Measurements from ENCODE around the gene LLGL1. TPM values are rescaled to one million over a fixed set of nuclear protein-coding genes. Genes with fewer than 3 reads are reported as not detected.

LLGL1 gene
- polyA plus RNA-seq, 3 donors = 0.52 to 10.8 (median 0.76) TPM

DNA sequence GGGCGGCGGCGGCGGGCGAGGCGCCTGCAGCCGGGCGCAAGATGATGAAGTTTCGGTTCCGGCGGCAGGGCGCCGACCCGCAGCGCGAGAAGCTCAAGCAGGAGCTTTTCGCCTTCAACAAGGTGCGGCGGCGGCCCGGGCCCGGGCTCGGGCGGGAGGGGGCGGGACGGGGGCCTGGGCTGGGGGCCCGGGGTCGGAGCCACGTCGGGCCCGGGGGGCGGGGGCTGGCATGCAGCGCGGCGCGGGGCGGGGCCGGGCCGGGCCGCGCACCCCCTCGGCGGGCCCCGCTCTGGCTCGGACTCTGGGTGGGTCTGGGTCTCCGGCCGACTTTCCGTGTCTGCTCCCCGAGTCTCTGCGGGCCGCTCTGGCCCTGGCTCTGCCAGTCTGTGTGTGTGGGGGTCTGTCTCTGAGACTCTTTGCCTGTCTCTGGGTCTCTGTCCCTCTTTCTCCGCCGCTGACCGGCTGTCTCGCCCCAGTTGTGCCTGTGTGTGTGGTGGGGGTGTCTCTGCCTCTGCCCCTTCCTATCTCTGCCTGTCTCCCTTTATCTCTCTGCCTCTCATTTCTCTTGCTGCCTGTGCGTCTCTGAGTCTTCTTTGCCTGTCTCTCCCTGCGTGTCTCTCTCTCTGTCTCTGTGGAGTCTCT lies 328 bp downstream of the LLGL1 start:
- intact Hi-C loops (cut with micrococcal nuclease) = no loop called here
- H3K79me2 ChIP-seq (ENCODE audit: insufficient read depth, low read length) = no peaks in the 10 kb centered on the region
- Mint-ChIP-seq H3K27me3 (ENCODE audit: low read depth in 3 of 3) (peaks cover 3 to 9% (median 5%) of the 10 kb centered on the region in 3 donors), H3K4me3 (peak overlapping the region; percentile 91 to 99), H3K36me3 (no peaks in the 10 kb centered on the region), H3K9me3 (peaks cover 0 to 2% (median 0%) of the 10 kb centered on the region in 7 donors), H3K4me1 (peaks cover 23% of the 10 kb centered on the region), H3K27ac (peak overlapping the region; percentile 6 to 93 (median 69))
- H3K9me3 ChIP-seq (replicated peaks in 1 of 2; ENCODE audit: control insufficient read depth in 1 of 2, insufficient read depth in 1 of 2, low read length in 2 of 2) = no peaks in the 10 kb centered on the region
- H3K9ac ChIP-seq (ENCODE audit: insufficient read depth, low read length, poor library complexity, severe bottlenecking) = peak overlapping the region; percentile 65
- DNase-seq = no peak
- under 1% methylated on average over 49 of the region's 57 CpGs for WGBS (ENCODE audit: insufficient coverage)
- peak overlapping the region; percentile 92 for H2AFZ ChIP-seq (ENCODE audit: insufficient read depth, low read depth, low read length, poor library complexity, severe bottlenecking)
- TF ChIP-seq, protein P1, sequence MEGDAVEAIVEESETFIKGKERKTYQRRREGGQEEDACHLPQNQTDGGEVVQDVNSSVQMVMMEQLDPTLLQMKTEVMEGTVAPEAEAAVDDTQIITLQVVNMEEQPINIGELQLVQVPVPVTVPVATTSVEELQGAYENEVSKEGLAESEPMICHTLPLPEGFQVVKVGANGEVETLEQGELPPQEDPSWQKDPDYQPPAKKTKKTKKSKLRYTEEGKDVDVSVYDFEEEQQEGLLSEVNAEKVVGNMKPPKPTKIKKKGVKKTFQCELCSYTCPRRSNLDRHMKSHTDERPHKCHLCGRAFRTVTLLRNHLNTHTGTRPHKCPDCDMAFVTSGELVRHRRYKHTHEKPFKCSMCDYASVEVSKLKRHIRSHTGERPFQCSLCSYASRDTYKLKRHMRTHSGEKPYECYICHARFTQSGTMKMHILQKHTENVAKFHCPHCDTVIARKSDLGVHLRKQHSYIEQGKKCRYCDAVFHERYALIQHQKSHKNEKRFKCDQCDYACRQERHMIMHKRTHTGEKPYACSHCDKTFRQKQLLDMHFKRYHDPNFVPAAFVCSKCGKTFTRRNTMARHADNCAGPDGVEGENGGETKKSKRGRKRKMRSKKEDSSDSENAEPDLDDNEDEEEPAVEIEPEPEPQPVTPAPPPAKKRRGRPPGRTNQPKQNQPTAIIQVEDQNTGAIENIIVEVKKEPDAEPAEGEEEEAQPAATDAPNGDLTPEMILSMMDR (IDR thresholded peaks at IDR 0.05) = no peak
- peaks cover 3% of the 10 kb centered on the region for H4K20me1 ChIP-seq (ENCODE audit: insufficient read depth, low read length)
- peak overlapping the region; percentile 92 for H3K4me2 ChIP-seq (replicated peaks; ENCODE audit: extremely low read depth, low read length, poor library complexity, severe bottlenecking)
- H3K4me1 ChIP-seq (ENCODE audit: control insufficient read depth in 1 of 2, insufficient read depth in 2 of 2, low read length in 2 of 2) = peaks cover 13 to 17% of the 10 kb centered on the region in 2 donors
- H3K27me3 ChIP-seq (ENCODE audit: control insufficient read depth in 2 of 2, insufficient read depth in 2 of 2, low read length in 2 of 2) = no peaks in the 10 kb centered on the region
- H3K27ac ChIP-seq (ENCODE audit: low read depth in 1 of 2, low read length in 2 of 2) = peak overlapping the region; percentile 12 to 53
- no peaks in the 10 kb centered on the region for H3K36me3 ChIP-seq (replicated peaks in 1 of 2; ENCODE audit: control insufficient read depth in 1 of 2, insufficient read depth in 2 of 2, low read length in 2 of 2)
- H3K4me3 ChIP-seq (replicated peaks in 1 of 3; ENCODE audit: low read depth in 2 of 3, low read length in 3 of 3) = peak overlapping the region; percentile 47 to 86 (median 64)

GRCh38 chr17:18226284-18226945 lies 980 bp downstream of the LLGL1 start:
- Histone ChIP-seq H3K9me3 (replicated peaks in 1 of 2; ENCODE audit: control insufficient read depth in 1 of 2, insufficient read depth in 1 of 2, low read length in 2 of 2) (no peaks in the 10 kb centered on the region), H3K36me3 (replicated peaks in 1 of 2; ENCODE audit: control insufficient read depth in 1 of 2, insufficient read depth in 2 of 2, low read length in 2 of 2) (no peaks in the 10 kb centered on the region), H3K4me3 (replicated peaks in 1 of 3; ENCODE audit: low read depth in 2 of 3, low read length in 3 of 3) (peak overlapping the region; percentile 47 to 86 (median 64)), H2AFZ (ENCODE audit: insufficient read depth, low read depth, low read length, poor library complexity, severe bottlenecking) (peak overlapping the region; percentile 92), H3K9ac (ENCODE audit: insufficient read depth, low read length, poor library complexity, severe bottlenecking) (peak overlapping the region; percentile 65), H3K79me2 (ENCODE audit: insufficient read depth, low read length) (no peaks in the 10 kb centered on the region), H3K4me2 (replicated peaks; ENCODE audit: extremely low read depth, low read length, poor library complexity, severe bottlenecking) (peak overlapping the region; percentile 92), H3K27ac (ENCODE audit: low read depth in 1 of 2, low read length in 2 of 2) (peak overlapping the region in 1 of 2 donors; percentile 53), H4K20me1 (ENCODE audit: insufficient read depth, low read length) (peaks cover 3% of the 10 kb centered on the region), H3K27me3 (ENCODE audit: control insufficient read depth in 2 of 2, insufficient read depth in 2 of 2, low read length in 2 of 2) (no peaks in the 10 kb centered on the region), H3K4me1 (ENCODE audit: control insufficient read depth in 1 of 2, insufficient read depth in 2 of 2, low read length in 2 of 2) (peaks cover 13 to 17% of the 10 kb centered on the region in 2 donors)
- no peak for DNase-seq
- intact Hi-C loops (cut with micrococcal nuclease) = no loop called here
- Mint-ChIP-seq H3K27me3 (ENCODE audit: low read depth in 3 of 3) (peaks cover 3 to 9% (median 5%) of the 10 kb centered on the region in 3 donors), H3K9me3 (peaks cover 0 to 2% (median 0%) of the 10 kb centered on the region in 7 donors), H3K4me3 (peak overlapping the region; percentile 91 to 99), H3K36me3 (no peaks in the 10 kb centered on the region), H3K4me1 (peaks cover 23% of the 10 kb centered on the region), H3K27ac (peak overlapping the region in 6 of 7 donors; percentile 6 to 93 (median 68))
- TF ChIP-seq, protein P1 (IDR thresholded peaks at IDR 0.05) = no peak
- 37% methylated on average over 6 of the region's 16 CpGs for WGBS (ENCODE audit: insufficient coverage)
